GM23338 (cell line): Measurements from ENCODE around the gene GMPR. TPM values are rescaled to one million over a fixed set of nuclear protein-coding genes. Genes with fewer than 3 reads are reported as not detected.
"Not testable (repeated sequence)": the region's sequence is repeated elsewhere in the genome, so short reads cannot be mapped to it uniquely, and the experiment has no call there.

ENCODE experiments used
- ATAC-seq: fragments of 200-7000 bp; cut with Tn5 transposase; 3 replicates; pipeline ENCODE4 v1.9.1; 2020
- DNase-seq: peaks from one replicate; pipeline ENCODE4 v3.0.0-alpha.2; 2015; ENCODE audit warnings: low spot score
- H2AFZ ChIP-seq: fragments of 200-600 bp; sonication (generic); 2 replicates; pipeline ENCODE4 v1.8.0; 2016; ENCODE audit warnings: antibody characterized with exemption, mild to moderate bottlenecking, moderate library complexity
- H3F3A ChIP-seq: fragments of 200-600 bp; sonication (generic); replicated peaks from 2 replicates; pipeline ENCODE4 v1.8.0; 2017; ENCODE audit warnings: antibody characterized with exemption, mixed run types, low read depth
- H3K27ac ChIP-seq: fragments of 200-600 bp; sonication (generic); 2 replicates; pipeline ENCODE4 v1.6.1; 2016; ENCODE audit warnings: low read depth
- H3K27me3 ChIP-seq: fragments of 200-600 bp; sonication (generic); 2 replicates; pipeline ENCODE4 v1.8.0; 2016; ENCODE audit warnings: mild to moderate bottlenecking, mixed run types, moderate library complexity; ENCODE audit not compliant: insufficient read depth
- H3K36me3 ChIP-seq: fragments of 200-600 bp; sonication (generic); 2 replicates; pipeline ENCODE4 v1.8.0; 2016; ENCODE audit warnings: mild to moderate bottlenecking; ENCODE audit not compliant: insufficient read depth
- H3K4me1 ChIP-seq: fragments of 200-600 bp; sonication (generic); 2 replicates; pipeline ENCODE4 v1.8.0; 2016; ENCODE audit warnings: mild to moderate bottlenecking, moderate library complexity; ENCODE audit not compliant: insufficient read depth
- H3K4me2 ChIP-seq: fragments of 200-600 bp; sonication (generic); 2 replicates; pipeline ENCODE4 v1.7.1; 2017; ENCODE audit warnings: mixed run types
- H3K4me3 ChIP-seq: fragments of 200-600 bp; sonication (generic); 2 replicates; pipeline ENCODE4 v1.6.1; 2016; ENCODE audit warnings: mixed run types
- H3K79me2 ChIP-seq: fragments of 200-600 bp; sonication (generic); replicated peaks from 2 replicates; pipeline ENCODE4 v1.8.0; 2017; ENCODE audit warnings: mild to moderate bottlenecking; ENCODE audit not compliant: insufficient read depth
- H3K9me2 ChIP-seq: fragments of 200-600 bp; sonication (generic); 2 replicates; pipeline ENCODE4 v1.8.0; 2017; ENCODE audit not compliant: insufficient read depth
- H4K20me1 ChIP-seq: fragments of 200-600 bp; sonication (generic); replicated peaks from 2 replicates; pipeline ENCODE4 v1.8.0; 2017; ENCODE audit warnings: mild to moderate bottlenecking; ENCODE audit not compliant: insufficient read depth
- H3K27ac Mint-ChIP-seq: 2 replicates; pipeline ENCODE4 v1.8.0; 2020; ENCODE audit warnings: inconsistent platforms, mild to moderate bottlenecking, moderate library complexity, mixed read lengths
- H3K27me3 Mint-ChIP-seq: 3 replicates; pipeline ENCODE4 v1.8.0; 2022; ENCODE audit warnings: low read depth, mild to moderate bottlenecking, moderate library complexity, mixed read lengths, inconsistent platforms; ENCODE audit not compliant: insufficient read depth, poor library complexity
- H3K36me3 Mint-ChIP-seq: 3 replicates; pipeline ENCODE4 v1.8.0; 2021; ENCODE audit warnings: low read depth, mild to moderate bottlenecking, inconsistent platforms, moderate library complexity, mixed read lengths
- H3K4me1 Mint-ChIP-seq: 3 replicates; pipeline ENCODE4 v1.8.0; 2020; ENCODE audit warnings: mild to moderate bottlenecking, inconsistent platforms, mixed read lengths
- H3K4me3 Mint-ChIP-seq: 3 replicates; pipeline ENCODE4 v1.8.0; 2021; ENCODE audit warnings: moderate library complexity, mild to moderate bottlenecking, inconsistent platforms, mixed read lengths
- H3K9me3 Mint-ChIP-seq: 3 replicates; pipeline ENCODE4 v1.8.0; 2020; ENCODE audit warnings: moderate library complexity, mild to moderate bottlenecking, inconsistent platforms, mixed read lengths
- EZH2 ChIP-seq: fragments of 200-600 bp; sonication (generic); IDR thresholded peaks from one replicate; pipeline ENCODE4 v1.8.0; 2017; ENCODE audit warnings: antibody characterized with exemption, mild to moderate bottlenecking, low read depth; ENCODE audit not compliant: unreplicated experiment
- JUNB ChIP-seq: IDR thresholded peaks from one replicate; pipeline ENCODE4 v1.6.1; 2016; ENCODE audit warnings: antibody characterized with exemption; ENCODE audit not compliant: unreplicated experiment
- POLR2AphosphoS5 ChIP-seq: IDR thresholded peaks from 2 replicates; pipeline ENCODE4 v1.6.1; 2016; ENCODE audit warnings: antibody characterized with exemption, low read depth
- REST ChIP-seq: IDR thresholded peaks from one replicate; pipeline ENCODE4 v1.6.1; 2018; ENCODE audit warnings: antibody characterized with exemption; ENCODE audit not compliant: unreplicated experiment
- ZNF114 ChIP-seq: fragments of 250-450 bp; sonication (Bioruptor Pico); IDR thresholded peaks from 2 replicates; pipeline ENCODE4 v1.5.0; 2020; ENCODE audit warnings: mild to moderate bottlenecking, moderate library complexity
- polyA plus RNA-seq: library from polyadenylated mRNA; unstranded; fragments of >200 nt; fragmentation: Nextera tagmentation; extraction: Ambion mirVana; gene quantifications from 2 replicates; pipeline ENCODE4 v1.2.1, GENCODE V29; 2016
- total RNA-seq: library from RNA; depleted of rRNA; stranded (reverse); fragments of >200 nt; shearing (Covaris generic); gene quantifications from 2 replicates; pipeline ENCODE4 v1.2.3, GENCODE V29; 2014
- TF ChIP-seq, protein P1 (sequence below), 2 experiments: fragments of 200-600 bp in 1 of 2; sonication (generic) in 1 of 2; conservative IDR thresholded peaks; 2 replicates each; pipeline versions ENCODE4 v1.5.1 to v1.6.1; 2016 to 2017; ENCODE audit warnings: antibody characterized with exemption in 2 of 2, low read depth in 2 of 2, mild to moderate bottlenecking in 2 of 2, moderate library complexity in 1 of 2

The GMPR gene
- total and polyA plus RNA-seq, 2 experiments from 2014 or later: 0.23 to 0.35 TPM

DNA sequence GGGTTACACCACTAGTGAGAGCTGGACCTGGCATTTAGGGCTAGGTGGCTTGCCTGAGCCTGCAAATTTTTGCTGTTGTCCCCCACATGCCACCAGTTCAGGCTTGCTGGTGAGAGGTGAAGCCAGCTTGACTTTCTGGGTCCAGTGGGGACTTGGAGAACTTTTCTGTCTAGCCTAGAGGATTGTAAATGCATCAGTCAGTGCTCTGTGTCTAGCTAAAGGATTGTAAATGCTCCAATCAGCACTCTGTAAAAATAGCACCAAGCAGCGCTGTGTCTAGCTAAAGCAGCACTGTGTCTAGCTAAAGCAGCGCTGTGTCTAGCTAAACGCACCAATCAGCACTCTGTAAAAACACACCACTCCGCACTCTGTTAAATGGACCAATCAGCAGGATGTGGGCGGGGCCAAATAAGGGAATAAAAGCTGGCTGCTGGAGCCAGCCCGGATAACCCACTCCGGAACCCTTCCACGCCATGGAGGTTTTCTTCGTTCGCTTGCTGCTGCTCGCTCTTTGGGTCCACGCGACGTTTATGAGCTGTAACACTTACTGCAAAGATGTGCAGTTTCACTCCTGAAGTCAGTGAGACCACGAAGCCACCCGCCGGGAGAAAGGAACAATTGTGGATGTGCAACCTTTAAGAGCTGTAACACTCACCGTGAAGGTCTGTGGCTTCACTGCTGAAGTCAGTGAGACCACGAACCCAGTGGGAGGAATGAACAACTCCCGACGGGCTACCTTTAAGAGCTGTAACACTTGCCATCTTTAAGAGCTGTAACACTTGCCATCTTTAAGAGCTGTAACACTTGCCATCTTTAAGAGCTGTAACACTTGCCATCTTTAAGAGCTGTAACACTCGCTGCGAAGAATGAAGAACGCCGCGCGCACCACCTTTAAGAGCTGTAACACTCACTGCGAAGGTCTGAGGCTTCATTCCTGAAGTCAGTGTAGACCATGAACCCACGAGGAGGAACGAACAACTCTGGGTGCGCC is 27.3 kb downstream of the GMPR start:
- H3K79me2 ChIP-seq: no peaks in the 10 kb centered on the region
- H3K36me3 ChIP-seq: no peaks in the 10 kb centered on the region
- H3K4me2 ChIP-seq: no peak overlapping the region
- H3K9me2 ChIP-seq: 0 out of 2 replicates have a peak, but pooled peaks cover 5% of the 10 kb centered on the region
- peaks cover 4% of the 10 kb centered on the region; the same call in 1 of the 3 replicates for H3K36me3 Mint-ChIP-seq
- TF ChIP-seq ZNF114 (CRISPR knock-in tag): no peak
- no peak for TF ChIP-seq POLR2AphosphoS5
- TF ChIP-seq EZH2: no peak
- no peaks in the 10 kb centered on the region for H3F3A ChIP-seq
- no peaks in the 10 kb centered on the region for H3K9me3 Mint-ChIP-seq
- H3K27me3 ChIP-seq: no peaks in the 10 kb centered on the region
- no peaks in the 10 kb centered on the region for H4K20me1 ChIP-seq
- ATAC-seq (no peak), DNase-seq (no peak)
- no peaks in the 10 kb centered on the region; the same call in 1 of the 2 replicates for H3K4me1 ChIP-seq
- peak overlapping the region; percentile 23; the same call in 1 of the 2 replicates for H2AFZ ChIP-seq
- no peak overlapping the region for H3K4me3 ChIP-seq
- H3K4me1 Mint-ChIP-seq: peaks cover 10% of the 10 kb centered on the region; the same call in 2 of the 3 replicates
- no peak overlapping the region for H3K4me3 Mint-ChIP-seq
- peaks cover 5% of the 10 kb centered on the region for H3K27me3 Mint-ChIP-seq
- H3K27ac Mint-ChIP-seq: no peak overlapping the region
- H3K27ac ChIP-seq: no peak overlapping the region

DNA sequence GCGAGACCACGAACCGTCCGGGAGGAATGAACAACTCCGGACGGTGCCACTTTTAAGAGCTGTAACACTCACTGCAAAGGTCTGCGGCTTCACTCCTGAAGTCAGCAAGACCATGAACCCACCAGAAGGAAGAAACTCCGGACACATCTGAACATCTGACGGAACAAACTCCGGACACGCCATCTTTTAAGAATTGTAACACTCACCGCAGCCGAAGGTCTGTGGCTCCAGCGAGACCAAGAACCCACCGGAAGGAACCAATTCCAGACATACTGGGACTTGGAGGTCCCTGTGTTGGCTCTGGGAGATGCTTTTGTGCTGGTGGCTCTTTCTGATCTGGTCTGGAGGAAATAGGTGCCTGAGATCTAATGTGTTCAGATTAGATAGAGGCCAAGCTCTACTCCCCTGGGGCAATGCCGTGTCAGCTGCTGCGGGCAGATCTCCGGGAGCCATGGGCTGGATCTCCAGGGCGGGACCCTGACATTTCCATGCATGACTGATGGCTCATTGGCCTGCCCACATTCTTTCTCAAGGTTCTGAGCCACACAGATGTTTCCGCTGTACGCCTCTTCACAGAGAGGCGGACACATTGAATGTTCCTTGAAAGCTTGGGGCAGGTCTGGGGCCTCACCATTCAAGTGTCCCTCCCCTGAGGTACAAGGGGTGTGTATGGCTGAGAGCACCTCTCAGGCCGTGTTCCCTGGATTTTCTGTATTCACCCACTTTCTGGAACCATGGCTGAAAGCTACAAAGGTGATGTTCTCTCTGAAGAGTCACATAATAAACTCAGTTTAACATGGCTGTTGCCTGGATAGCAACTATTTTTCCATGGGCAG is 29.3 kb downstream of the GMPR start:
- Histone ChIP-seq H3K27me3 (no peaks in the 10 kb centered on the region), H2AFZ (no peak overlapping the region), H3K4me1 (no peaks in the 10 kb centered on the region; the same call in 1 of the 2 replicates), H3K4me2 (no peak overlapping the region), H3K4me3 (no peak overlapping the region), H3K36me3 (no peaks in the 10 kb centered on the region), H3K27ac (no peak overlapping the region), H3F3A (no peaks in the 10 kb centered on the region), H3K79me2 (no peaks in the 10 kb centered on the region), H3K9me2 (0 out of 2 replicates have a peak, but pooled peaks cover 5% of the 10 kb centered on the region), H4K20me1 (no peaks in the 10 kb centered on the region)
- DNase-seq (no peak), ATAC-seq (no peak)
- Mint-ChIP-seq H3K9me3 (no peaks in the 10 kb centered on the region), H3K27me3 (peaks cover 5% of the 10 kb centered on the region), H3K4me3 (no peak overlapping the region), H3K36me3 (peaks cover 4% of the 10 kb centered on the region; the same call in 1 of the 3 replicates), H3K4me1 (peaks cover 10% of the 10 kb centered on the region; the same call in 2 of the 3 replicates), H3K27ac (no peak overlapping the region)
- TF ChIP-seq JUNB (no peak), REST (no peak)
- TF ChIP-seq, protein P1, sequence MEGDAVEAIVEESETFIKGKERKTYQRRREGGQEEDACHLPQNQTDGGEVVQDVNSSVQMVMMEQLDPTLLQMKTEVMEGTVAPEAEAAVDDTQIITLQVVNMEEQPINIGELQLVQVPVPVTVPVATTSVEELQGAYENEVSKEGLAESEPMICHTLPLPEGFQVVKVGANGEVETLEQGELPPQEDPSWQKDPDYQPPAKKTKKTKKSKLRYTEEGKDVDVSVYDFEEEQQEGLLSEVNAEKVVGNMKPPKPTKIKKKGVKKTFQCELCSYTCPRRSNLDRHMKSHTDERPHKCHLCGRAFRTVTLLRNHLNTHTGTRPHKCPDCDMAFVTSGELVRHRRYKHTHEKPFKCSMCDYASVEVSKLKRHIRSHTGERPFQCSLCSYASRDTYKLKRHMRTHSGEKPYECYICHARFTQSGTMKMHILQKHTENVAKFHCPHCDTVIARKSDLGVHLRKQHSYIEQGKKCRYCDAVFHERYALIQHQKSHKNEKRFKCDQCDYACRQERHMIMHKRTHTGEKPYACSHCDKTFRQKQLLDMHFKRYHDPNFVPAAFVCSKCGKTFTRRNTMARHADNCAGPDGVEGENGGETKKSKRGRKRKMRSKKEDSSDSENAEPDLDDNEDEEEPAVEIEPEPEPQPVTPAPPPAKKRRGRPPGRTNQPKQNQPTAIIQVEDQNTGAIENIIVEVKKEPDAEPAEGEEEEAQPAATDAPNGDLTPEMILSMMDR (conservative IDR thresholded peaks at IDR 0.05; ENCODE audit: low read depth in 2 of 2): no peak

GRCh38 chr6:16269442-16270070 is 31.2 kb downstream of the GMPR start:
- H3K36me3 Mint-ChIP-seq: not testable (repeated sequence)

More at GRCh38 chr6:16269442-16270070, 31.2 kb downstream of the GMPR start:
- H3F3A ChIP-seq, H3K4me3 ChIP-seq, H3K4me1 Mint-ChIP-seq, H3K27ac ChIP-seq, H3K27me3 ChIP-seq, H3K27me3 Mint-ChIP-seq, H3K9me2 ChIP-seq, H3K9me3 Mint-ChIP-seq, H3K36me3 ChIP-seq, DNase-seq, H3K4me3 Mint-ChIP-seq, ATAC-seq, H4K20me1 ChIP-seq, H3K4me1 ChIP-seq, H3K79me2 ChIP-seq, H3K4me2 ChIP-seq, H3K27ac Mint-ChIP-seq, H2AFZ ChIP-seq: not testable (repeated sequence)
